ENCODE data around the gene TEKT3. TPM values are rescaled to one million over a fixed set of nuclear protein-coding genes. Genes with fewer than 3 reads are reported as not detected.

Gene TEKT3
- total RNA-seq, 4 donors from 2014 or later = 0.83 TPM; not detected in 3

- H3K27me3 ChIP-seq = peaks cover 0 to 4% (median 0%) of the 10 kb centered on the region in 4 donors
- no peaks in the 10 kb centered on the region for H3K9me3 ChIP-seq
- TF ChIP-seq POLR2A (IDR thresholded peaks at IDR 0.05) = no peak
- TF ChIP-seq CTCF (IDR thresholded peaks at IDR 0.05) = no peak
- H3K4me1 ChIP-seq = peaks cover 0 to 8% (median 0%) of the 10 kb centered on the region in 3 donors
- 71 to 79% methylated on average over 14 of the region's 14 CpGs for WGBS, 2 donors
- intact Hi-C loops (cut with DNase I) = no loop called here
- no peaks in the 10 kb centered on the region for H3K36me3 ChIP-seq
- no peak for DNase-seq
- H3K27ac ChIP-seq = no peak overlapping the region
- no peak overlapping the region for H3K4me3 ChIP-seq
Observed at GRCh38 chr17:15303851-15304250, 37.5 kb downstream of the TEKT3 start.

- intact Hi-C loops (cut with DNase I) = no loop called here
- 14 to 25% methylated on average over 3 of the region's 3 CpGs for WGBS, 2 donors
Observed at GRCh38 chr17:15303268-15303667, 38.1 kb downstream of the TEKT3 start.

GRCh38 chr17:15301845-15302244 is 39.6 kb downstream of the TEKT3 start:
- no peaks in the 10 kb centered on the region for H3K36me3 ChIP-seq

More at GRCh38 chr17:15303268-15303667, 38.1 kb downstream of the TEKT3 start:
- no peak overlapping the region for H3K4me3 ChIP-seq
- DNase-seq = no peak
- TF ChIP-seq POLR2A (IDR thresholded peaks at IDR 0.05) = no peak
- no peak for TF ChIP-seq CTCF (IDR thresholded peaks at IDR 0.05)
- no peak overlapping the region for H3K27ac ChIP-seq
- peaks cover 0 to 8% (median 0%) of the 10 kb centered on the region in 3 donors for H3K4me1 ChIP-seq
- H3K27me3 ChIP-seq = peaks cover 0 to 4% (median 0%) of the 10 kb centered on the region in 4 donors
- no peaks in the 10 kb centered on the region for H3K36me3 ChIP-seq
- no peaks in the 10 kb centered on the region for H3K9me3 ChIP-seq

GRCh38 chr17:15298176-15298575 is 43.2 kb downstream of the TEKT3 start:
- no peaks in the 10 kb centered on the region for H3K9me3 ChIP-seq
- peaks cover 0 to 4% (median 0%) of the 10 kb centered on the region in 4 donors for H3K27me3 ChIP-seq
- no peaks in the 10 kb centered on the region for H3K36me3 ChIP-seq
- no peak for DNase-seq
- no peak overlapping the region for H3K27ac ChIP-seq
- TF ChIP-seq POLR2A (IDR thresholded peaks at IDR 0.05) (no peak), CTCF (IDR thresholded peaks at IDR 0.05) (no peak)
- WGBS, 2 donors = 64 to 72% methylated on average over 5 of the region's 5 CpGs
- H3K4me3 ChIP-seq = no peak overlapping the region
- H3K4me1 ChIP-seq = no peaks in the 10 kb centered on the region
- intact Hi-C loops (cut with DNase I) = no loop called here

More at GRCh38 chr17:15301845-15302244, 39.6 kb downstream of the TEKT3 start:
- Histone ChIP-seq H3K4me3 (no peak overlapping the region), H3K4me1 (peaks cover 0 to 4% (median 0%) of the 10 kb centered on the region in 3 donors), H3K27ac (no peak overlapping the region), H3K27me3 (peaks cover 0 to 4% (median 0%) of the 10 kb centered on the region in 4 donors), H3K9me3 (no peaks in the 10 kb centered on the region)
- no peak for TF ChIP-seq POLR2A (IDR thresholded peaks at IDR 0.05)
- no peak for TF ChIP-seq CTCF (IDR thresholded peaks at IDR 0.05)
- WGBS, 2 donors = 86 to 88% methylated on average over 6 of the region's 6 CpGs
- DNase-seq = no peak
- intact Hi-C loops (cut with DNase I) = no loop called here

GRCh38 chr17:15293558-15293957 is 47.8 kb downstream of the TEKT3 start:
- DNase-seq = no peak
- H3K27ac ChIP-seq = no peak overlapping the region
- intact Hi-C loops (cut with DNase I) = no loop called here
- WGBS, 2 donors = 73 to 83% methylated on average over 3 of the region's 3 CpGs
- peaks cover 0 to 6% (median 0%) of the 10 kb centered on the region in 4 donors for H3K27me3 ChIP-seq
- H3K36me3 ChIP-seq = no peaks in the 10 kb centered on the region
- peaks cover 0 to 5% (median 0%) of the 10 kb centered on the region in 3 donors for H3K4me1 ChIP-seq
- no peak for TF ChIP-seq POLR2A (IDR thresholded peaks at IDR 0.05)
- TF ChIP-seq CTCF (IDR thresholded peaks at IDR 0.05) = no peak
- no peak overlapping the region for H3K4me3 ChIP-seq
- no peaks in the 10 kb centered on the region for H3K9me3 ChIP-seq

All from esophagus squamous epithelium (tissue), 5 donors.